H1 (cell line): Measurements from ENCODE around the gene NKAIN4.

Experiments used
- CEBPB ChIP-seq: IDR thresholded peaks from 2 replicates; pipeline ENCODE4 v1.6.1; 2012; ENCODE audit warnings: low read depth, low read length
- EGR1 ChIP-seq: IDR thresholded peaks from 2 replicates; pipeline ENCODE4 v1.6.1; 2011; ENCODE audit warnings: low read depth, low read length, borderline replicate concordance
- SP1 ChIP-seq: IDR thresholded peaks from 2 replicates; pipeline ENCODE4 v1.6.1; 2011; ENCODE audit warnings: low read depth, low read length
- YY1 ChIP-seq: IDR thresholded peaks from 2 replicates; pipeline ENCODE4 v1.6.1; 2011; ENCODE audit warnings: low read depth, mild to moderate bottlenecking, low read length
- TF ChIP-seq, protein P1 (sequence below), 3 experiments: IDR thresholded peaks; 1 replicate in 2 of 3; 2 replicates in 1 of 3; pipeline versions ENCODE4 v1.5.1 to v1.6.1; 2011; ENCODE audit warnings: low read length in 3 of 3, mild to moderate bottlenecking in 3 of 3, inconsistent platforms in 2 of 3, low read depth in 1 of 3, moderate library complexity in 1 of 3; ENCODE audit not compliant: insufficient read depth in 1 of 3; ENCODE audit errors: control extremely low read depth in 1 of 3

DNA sequence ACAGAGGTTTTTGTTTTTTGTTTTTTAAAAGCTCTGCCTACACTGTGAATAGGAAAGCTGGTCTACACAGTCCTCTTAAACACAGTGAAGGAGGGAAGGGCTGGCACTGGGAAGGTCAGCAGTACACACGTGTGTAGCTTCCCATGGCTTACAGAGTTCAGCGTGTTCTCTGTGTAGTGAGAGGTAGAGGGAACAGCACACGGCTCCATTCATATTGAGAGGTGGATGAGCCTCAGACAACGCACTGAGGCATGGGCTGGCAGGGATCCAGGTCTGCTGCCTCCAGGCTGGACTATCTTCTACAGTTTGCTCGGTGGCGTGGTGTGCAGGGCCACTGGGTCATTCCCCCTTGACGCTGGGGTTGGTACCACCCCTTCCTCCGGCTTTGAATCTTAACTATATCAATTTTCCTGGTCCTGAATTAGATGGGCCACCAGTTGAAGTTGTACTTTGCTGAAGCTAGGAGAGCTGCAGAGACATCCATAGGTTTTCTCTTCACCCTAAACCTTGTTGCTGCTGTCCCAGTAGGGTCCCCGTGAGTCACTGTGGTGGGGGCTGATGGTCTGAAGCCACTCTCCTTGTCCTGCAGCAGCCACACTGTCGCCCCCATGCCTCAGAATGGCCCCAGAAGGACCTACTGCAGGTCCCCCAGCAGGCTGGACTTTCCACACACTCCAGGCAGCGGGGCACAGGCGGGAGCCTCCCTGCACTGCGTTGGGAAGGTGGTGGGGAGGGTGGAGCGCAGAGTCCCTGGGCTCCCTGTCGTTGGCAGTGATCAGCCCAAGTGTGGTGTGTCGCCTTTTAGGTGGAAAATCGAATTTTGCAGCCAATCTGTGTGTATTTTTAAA lies 20.3 kb upstream of the NKAIN4 start:
- TF ChIP-seq, protein P1, sequence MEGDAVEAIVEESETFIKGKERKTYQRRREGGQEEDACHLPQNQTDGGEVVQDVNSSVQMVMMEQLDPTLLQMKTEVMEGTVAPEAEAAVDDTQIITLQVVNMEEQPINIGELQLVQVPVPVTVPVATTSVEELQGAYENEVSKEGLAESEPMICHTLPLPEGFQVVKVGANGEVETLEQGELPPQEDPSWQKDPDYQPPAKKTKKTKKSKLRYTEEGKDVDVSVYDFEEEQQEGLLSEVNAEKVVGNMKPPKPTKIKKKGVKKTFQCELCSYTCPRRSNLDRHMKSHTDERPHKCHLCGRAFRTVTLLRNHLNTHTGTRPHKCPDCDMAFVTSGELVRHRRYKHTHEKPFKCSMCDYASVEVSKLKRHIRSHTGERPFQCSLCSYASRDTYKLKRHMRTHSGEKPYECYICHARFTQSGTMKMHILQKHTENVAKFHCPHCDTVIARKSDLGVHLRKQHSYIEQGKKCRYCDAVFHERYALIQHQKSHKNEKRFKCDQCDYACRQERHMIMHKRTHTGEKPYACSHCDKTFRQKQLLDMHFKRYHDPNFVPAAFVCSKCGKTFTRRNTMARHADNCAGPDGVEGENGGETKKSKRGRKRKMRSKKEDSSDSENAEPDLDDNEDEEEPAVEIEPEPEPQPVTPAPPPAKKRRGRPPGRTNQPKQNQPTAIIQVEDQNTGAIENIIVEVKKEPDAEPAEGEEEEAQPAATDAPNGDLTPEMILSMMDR (IDR thresholded peaks at IDR 0.05; ENCODE audit: control extremely low read depth in 1 of 3, insufficient read depth in 1 of 3, low read depth in 1 of 3, low read length in 3 of 3): no peak
- no peak for TF ChIP-seq YY1
- TF ChIP-seq CEBPB: no peak
- TF ChIP-seq EGR1: no peak
- no peak for TF ChIP-seq SP1
